Measurements from ENCODE around the gene PLCG1.

The PLCG1 gene

GRCh38 chr20:41182296-41183212, 45.2 kb downstream of the PLCG1 start:
- no peak for FAIRE-seq

- no peak for FAIRE-seq
Measured at GRCh38 chr20:41183391-41183790, 46.0 kb downstream of the PLCG1 start.

GRCh38 chr20:41183831-41184230, 46.5 kb downstream of the PLCG1 start:
- no peak for FAIRE-seq

- FAIRE-seq, result no peak
Measured at GRCh38 chr20:41185013-41185757, 47.8 kb downstream of the PLCG1 start.

- FAIRE-seq, result no peak
Measured at GRCh38 chr20:41187668-41188067, 50.3 kb downstream of the PLCG1 start.

GRCh38 chr20:41191562-41192500, 54.5 kb downstream of the PLCG1 start:
- no peak for FAIRE-seq

GRCh38 chr20:41192575-41192974, 55.2 kb downstream of the PLCG1 start:
- no peak for FAIRE-seq

- no peak for FAIRE-seq
Measured at GRCh38 chr20:41196653-41197225, 59.4 kb downstream of the PLCG1 start.

GRCh38 chr20:41198443-41198842, 61.1 kb downstream of the PLCG1 start:
- FAIRE-seq, result no peak

- no peak for FAIRE-seq
Measured at GRCh38 chr20:41200446-41201202, 63.3 kb downstream of the PLCG1 start.

- no peak for FAIRE-seq
Measured at GRCh38 chr20:41201760-41202159, 64.4 kb downstream of the PLCG1 start.

- FAIRE-seq, result no peak
Measured at GRCh38 chr20:41202426-41202825, 65.1 kb downstream of the PLCG1 start.

GRCh38 chr20:41203660-41204059, 66.3 kb downstream of the PLCG1 start:
- FAIRE-seq, result no peak

- FAIRE-seq, result no peak
Measured at GRCh38 chr20:41204304-41205265, 67.2 kb downstream of the PLCG1 start.

- FAIRE-seq, result no peak
Measured at GRCh38 chr20:41205313-41205712, 68.0 kb downstream of the PLCG1 start.

- no peak for FAIRE-seq
Measured at GRCh38 chr20:41213150-41213820, 75.9 kb downstream of the PLCG1 start.

GRCh38 chr20:41214202-41214601, 76.9 kb downstream of the PLCG1 start:
- FAIRE-seq, result no peak

- FAIRE-seq, result no peak
Measured at GRCh38 chr20:41214666-41215065, 77.3 kb downstream of the PLCG1 start.

- no peak for FAIRE-seq
Measured at GRCh38 chr20:41217422-41217821, 80.1 kb downstream of the PLCG1 start.

GRCh38 chr20:41218466-41218865, 81.1 kb downstream of the PLCG1 start:
- no peak for FAIRE-seq
